HL-60/S4 treated with retinoic acid at 250 ng/mL for 4 days and 3 days (cell line): ENCODE measurements around the gene NF2.

Source experiments
- in situ Hi-C: fragments of 300-500 bp; cut with MboI; formaldehyde crosslinking; loops from 2 replicates; pipeline ENCODE4 v1.7.0; 2022; ENCODE audit warnings: low sequenced_read_pairs

NF2 gene

DNA sequence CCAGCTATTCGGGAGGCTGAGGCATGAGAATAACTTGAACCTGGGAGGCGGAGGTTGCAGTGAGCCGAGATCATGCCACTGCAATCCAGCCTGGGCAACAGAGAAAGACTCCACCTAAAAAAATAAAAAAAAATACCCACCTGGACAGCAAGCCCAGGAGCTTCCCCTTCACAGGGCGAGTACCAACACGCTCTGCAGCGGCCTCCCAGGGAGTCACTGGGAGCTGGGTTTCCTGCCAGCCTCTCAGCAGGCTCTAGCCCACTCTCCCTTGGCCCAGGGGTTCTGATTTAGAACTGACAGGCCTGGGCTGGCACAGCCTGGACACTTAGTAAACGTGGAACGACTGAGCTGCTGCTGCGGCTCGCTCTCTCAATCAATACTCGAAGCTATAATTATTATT, 114.4 kb downstream of the NF2 start:
- in situ Hi-C loops = loop anchor here (25.0 kb wide), 1 partner anchor 95 kb away; no protein-coding TSS in a partner anchor

DNA sequence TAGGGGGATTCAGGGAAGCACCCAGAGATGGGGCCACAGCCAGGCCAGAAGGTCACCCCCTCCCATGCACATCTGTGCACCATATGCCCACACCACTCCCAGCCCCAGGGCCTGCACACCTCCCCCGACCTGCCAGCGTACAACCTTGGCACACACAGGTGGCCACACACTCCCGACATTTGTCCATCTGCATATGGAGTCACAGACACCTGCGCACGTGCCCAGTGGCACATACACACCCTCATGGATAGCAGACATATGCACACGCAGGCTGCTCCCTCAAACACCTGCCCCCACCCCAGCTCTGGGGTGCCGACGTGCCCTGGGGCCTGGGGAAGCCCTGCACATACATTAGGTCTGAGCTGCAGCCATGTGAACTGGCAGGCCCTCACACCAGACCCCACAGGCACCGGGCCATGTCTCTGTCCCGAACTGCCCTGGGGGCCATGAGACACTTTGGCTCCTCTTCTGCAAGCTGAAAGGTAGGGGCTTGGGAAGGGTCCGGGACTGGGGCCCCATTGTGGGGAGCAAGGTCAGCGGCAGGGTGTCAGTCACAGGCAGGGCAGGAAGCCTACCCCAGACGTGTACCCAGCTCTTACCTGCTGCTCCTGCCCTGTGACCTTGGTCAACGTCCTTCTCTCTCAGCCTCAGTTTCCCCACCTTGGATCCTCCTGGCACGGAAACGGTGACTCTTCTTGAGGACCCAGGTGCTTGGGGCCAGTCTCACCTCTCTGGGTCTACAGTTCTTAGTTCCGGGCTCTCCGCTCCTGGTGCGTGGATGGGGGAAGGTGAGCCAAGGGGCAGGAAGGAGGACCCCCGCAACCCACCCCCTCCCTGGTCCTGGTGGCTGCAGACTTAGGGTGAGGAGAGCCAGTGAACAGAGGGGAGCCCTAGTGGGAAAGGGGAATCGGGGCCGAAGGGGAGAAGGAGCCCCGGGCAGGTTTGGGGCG, 115.8 kb downstream of the NF2 start:
- in situ Hi-C loops = loop anchor here (25.0 kb wide), 1 partner anchor 93 kb away; no protein-coding TSS in a partner anchor

DNA sequence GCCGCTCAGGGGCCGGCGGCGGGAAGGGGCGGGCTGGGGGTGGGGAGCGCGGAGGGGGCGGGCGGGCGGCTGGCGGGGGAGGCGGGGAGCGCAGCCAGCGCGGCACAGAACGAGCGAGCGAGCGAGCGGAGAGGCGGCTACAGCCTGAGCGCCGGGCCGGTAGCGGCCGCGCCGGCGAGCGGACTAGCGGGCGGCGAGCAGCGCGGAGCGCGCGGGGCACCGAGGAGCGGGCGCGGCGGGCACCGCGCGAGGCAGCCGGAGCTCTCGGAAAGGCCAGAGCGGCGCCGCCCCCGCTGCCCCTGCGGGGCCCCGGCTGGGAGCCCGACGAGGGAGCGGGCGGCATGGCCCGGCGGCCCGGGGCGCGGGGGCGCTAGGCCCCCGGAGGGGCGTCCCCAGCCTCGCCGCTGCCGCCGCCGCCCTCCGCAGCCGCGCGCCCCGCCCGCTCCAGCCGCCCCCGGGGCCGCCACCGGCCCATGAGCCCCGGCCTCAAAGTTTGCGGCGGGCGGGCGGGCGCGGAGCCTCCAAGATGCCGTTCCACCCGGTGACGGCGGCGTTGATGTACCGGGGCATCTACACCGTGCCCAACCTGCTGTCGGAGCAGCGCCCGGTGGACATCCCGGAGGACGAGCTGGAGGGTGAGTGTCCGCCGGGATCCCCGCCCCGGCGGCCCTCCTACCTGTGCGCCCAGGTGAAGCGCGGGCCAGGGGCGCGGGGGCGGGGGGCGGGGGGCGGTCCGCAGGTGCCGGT, 116.6 kb downstream of the NF2 start, which contains the start of gene CABP7:
Gene CABP7, plus strand, starts transcription at position 105 of the 747 bp plus-strand sequence. Its CDS starts 422 bp downstream, at position 527.
- in situ Hi-C loops = loop anchor here (25.0 kb wide), 1 partner anchor 92 kb away; no protein-coding TSS in a partner anchor

DNA sequence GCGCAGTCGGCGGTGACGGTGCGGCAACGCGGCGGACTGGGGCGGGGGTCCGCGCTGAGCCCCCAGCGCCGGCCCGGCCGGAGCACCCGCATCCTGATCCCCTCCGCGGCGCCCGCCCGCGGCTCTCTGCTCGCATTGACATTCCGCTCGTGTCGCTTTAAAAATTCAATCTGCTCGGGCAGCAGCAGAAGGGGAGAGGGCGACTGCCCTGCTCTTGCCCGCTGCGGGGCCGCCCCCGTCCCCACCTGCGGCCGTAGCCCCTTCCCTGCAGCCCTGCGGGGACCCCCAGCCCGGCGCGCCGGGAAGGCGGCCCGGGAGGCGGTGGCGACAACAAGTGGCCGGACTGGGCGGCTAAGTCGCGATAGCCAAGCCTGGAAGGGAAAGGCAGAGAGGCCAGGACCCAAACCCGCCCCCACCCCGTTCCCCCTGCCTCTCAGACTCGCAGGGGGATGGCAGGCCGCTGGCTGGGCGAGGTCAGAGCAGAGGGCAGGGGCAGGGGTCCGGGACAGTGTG, 117.4 kb downstream of the NF2 start:
- in situ Hi-C loops = loop anchor here (25.0 kb wide), 1 partner anchor 91 kb away; no protein-coding TSS in a partner anchor

DNA sequence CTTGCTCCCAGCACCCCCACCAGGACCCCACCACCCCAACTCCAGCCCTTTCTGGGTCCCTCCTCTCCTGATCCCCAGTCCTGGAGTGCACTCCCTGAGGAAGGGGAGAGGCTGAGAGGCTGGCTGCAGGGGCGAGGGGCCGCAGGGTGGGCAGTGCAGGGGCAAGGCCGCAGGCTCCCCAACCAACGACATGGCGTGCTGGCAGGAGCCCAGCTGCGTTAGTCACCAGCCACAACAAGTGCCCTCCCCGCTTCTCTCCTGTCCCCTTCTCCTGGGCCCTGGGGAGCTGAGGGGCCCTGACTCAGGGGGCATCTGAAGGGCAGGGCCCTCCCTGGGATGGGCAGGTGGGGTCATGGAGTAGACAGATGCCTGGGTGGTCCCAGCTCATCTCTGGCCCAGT, 118.7 kb downstream of the NF2 start:
- in situ Hi-C loops = loop anchor here (25.0 kb wide), 1 partner anchor 90 kb away; no protein-coding TSS in a partner anchor

DNA sequence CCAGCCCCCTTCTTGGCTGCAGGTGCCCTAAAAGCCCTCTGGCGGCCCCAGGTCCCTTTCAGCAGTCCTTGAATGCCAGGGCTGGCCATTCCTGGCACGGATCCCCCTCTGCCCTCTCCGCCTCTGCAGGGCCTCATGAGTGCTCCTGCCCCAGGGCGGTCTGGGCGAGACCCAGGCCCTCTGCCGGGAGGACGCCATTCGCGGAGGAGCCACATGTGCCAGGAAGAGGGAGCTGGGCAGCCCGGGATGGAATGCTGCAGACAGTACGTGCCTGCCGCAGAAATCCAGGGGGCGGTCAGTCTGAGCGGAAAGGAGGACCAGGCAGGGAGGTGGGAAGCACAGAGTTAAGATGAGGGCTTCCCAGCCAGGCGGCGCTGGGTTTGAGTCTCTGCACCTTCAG, 119.2 kb downstream of the NF2 start:
- in situ Hi-C loops = loop anchor here (25.0 kb wide), 1 partner anchor 90 kb away; no protein-coding TSS in a partner anchor

DNA sequence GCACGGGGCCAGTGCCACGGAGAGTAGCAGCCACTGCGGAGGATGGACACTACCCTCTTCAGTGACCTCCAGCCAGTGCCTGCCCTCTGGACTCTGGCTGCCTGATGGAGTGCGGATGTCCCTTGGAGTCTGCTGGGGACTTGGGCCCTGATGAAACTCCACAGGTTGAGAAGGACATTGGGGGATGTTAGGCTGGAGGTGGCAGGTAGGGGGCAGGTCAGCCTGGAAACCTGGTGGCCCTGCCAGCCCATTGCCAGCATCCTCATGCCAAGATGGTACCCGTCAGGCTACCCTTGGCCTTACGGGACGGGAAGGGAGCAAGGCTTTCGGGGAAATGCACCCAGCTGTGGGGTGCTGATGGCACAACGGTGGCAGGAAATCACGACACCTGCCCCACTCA, 120.3 kb downstream of the NF2 start:
- in situ Hi-C loops = loop anchor here (25.0 kb wide), 1 partner anchor 89 kb away; no protein-coding TSS in a partner anchor

DNA sequence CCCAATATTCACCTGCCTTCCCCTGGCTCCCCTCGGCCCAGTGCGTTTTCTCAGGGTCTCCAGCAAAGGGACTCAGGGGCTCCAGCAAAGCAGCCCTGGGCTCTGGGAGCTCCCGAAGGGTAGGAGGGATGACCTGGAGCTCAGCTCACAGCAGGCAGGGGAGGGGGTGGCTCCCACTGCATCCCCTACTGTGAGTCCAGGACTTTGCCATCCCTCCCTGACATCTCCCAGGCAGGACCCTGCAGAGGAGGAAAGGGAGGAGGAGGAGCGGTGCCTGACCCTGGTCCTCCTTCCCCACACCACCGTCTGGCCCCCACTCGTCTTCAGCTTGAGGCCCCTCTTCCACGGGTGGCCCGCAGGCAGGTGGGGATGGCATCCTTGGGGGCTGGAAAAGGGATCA, 121.4 kb downstream of the NF2 start:
- in situ Hi-C loops = loop anchor here (25.0 kb wide), 1 partner anchor 87 kb away; no protein-coding TSS in a partner anchor

DNA sequence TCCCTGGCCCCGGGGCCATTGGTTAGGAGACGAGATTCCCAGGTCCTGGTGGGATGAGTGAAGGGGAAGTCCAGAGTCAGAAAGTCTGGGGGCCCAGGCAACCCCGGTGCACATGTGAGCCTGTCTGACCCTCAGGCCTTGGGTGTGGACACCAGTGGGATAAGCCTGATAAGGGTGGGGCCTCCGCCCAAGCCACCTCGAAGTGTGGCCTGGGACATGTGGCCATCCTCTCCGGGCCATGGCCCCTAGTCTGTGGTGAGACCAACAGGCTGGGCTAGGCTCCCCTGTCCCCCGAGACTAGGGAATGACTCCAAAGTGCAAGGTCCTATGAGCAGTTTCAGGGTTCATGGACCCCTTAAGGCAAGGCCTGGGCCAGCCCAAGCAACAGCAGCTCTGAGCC, 122.7 kb downstream of the NF2 start:
- in situ Hi-C loops = no loop called here

DNA sequence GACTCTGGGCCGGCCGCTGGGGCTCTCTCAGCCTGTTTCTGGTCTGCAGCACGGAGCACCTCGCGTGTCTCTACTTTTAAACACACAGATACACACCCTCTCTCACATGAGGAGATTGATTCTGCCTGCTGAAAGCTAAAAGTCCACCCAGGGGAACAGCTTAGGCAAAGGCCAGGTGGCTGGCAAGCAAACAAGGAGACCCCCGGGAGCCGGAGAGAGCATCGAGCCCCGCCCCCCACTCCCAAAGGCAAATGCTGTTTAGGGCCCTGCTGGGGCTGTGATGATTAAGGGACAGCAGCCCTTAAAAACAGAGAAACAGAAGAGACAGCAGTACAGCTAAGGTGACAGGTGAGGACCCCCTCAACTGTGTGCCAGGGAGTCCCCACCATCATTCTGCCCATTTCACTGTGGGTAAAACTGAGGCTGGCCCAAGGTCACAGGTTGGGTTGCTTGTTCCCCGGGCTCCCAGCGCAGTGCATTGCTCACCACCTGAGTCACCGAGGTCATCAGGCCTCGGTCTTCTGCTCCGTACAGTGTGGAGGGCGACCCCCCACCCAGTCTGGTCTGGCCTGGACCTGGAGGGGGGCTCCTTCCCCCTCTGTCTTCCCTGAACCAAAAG, 123.2 kb downstream of the NF2 start:
- in situ Hi-C loops = no loop called here

DNA sequence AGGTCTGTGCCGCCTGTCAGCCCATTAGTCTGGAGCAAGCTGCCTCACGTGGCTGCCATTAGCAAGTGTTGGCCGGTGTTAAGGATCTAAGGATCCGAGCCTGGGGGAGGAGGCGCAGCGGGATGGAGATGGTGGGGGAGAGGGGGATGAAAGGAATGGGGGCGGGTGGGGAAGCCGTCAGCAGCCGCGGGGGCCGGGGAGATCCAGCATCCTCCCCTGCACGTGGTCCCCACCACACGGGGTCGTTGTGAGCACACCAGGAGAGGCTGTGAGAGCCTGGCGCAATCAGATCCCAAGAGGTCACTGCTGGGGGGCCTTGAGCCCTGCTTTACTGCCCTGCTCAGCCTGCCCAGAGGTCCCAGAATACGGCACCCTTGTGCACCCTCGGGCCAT, 123.7 kb downstream of the NF2 start:
- in situ Hi-C loops = no loop called here

DNA sequence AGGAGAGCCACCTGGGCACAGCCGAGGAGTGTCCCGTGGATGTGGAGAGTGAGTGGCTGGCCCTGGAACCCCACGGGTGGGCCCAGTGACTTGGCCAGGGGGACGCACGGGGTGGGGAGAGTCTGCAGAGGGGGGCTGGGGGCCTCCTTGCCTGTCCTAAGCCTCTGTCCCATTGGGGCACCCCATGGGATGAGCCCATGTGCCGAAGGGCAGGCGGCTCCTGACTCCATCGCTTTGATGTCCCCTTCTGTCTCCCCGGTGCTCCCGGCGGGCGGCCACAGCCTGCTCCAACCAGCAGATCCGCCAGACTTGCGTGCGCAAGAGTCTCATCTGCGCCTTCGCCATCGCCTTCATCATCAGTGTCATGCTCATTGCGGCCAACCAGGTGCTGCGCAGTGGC, 125.7 kb downstream of the NF2 start:
- in situ Hi-C loops = no loop called here

DNA sequence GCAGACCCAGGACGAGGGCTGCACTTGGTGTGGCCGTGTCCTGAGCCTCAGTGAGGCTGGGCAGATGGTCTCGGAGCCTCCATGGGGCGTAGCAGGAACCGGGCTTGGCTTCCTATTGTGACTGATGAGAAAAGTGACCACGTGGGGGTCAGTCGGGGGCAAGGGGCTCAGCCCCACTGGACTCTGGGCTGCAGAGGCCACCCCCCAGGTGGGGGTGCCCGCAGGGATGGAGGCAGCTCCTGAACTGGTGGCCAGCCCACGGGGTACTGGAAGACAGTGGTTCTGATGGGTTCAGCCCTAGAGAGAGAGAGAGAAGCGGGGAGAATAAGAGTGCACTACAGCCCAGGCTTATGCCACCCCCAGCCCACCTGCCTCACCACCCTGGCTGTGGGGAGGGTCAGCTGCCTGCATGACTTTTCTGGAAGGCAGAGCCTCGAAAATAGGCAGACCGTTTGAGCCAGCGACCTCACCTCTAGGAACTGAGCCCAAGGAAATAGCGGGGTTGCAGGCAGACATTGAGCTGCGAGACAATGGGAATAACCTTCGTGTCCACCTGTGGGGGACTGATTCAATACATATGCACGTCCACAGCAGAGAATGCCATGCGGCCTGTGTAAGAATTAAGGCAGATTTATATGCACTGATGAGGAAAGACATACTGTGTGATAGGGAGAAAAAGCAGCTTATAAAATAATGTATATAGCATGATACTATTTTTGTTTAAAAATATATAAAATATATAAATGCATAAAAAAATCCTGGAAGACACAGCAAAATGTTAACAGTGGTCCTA, 127.8 kb downstream of the NF2 start:
- in situ Hi-C loops = no loop called here

DNA sequence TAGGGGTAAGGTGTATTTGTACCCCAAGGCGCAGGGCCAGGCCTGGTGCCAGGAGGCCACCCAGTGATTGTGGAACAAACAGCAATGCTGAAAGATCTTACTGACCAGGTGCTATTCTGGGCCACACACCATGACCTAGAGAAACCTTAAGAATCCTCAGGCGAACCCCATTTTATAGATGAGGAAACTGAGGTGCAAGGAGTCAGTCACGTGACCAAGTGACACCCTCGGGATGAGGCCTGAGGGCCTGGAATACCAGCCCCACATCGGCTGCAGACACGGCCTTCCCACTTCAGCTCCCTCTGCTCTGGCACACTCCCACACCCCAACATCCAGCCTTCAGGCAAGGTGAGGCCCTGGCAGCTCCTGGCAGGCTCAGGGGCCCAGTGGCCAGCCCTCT, 129.4 kb downstream of the NF2 start:
- in situ Hi-C loops = no loop called here

DNA sequence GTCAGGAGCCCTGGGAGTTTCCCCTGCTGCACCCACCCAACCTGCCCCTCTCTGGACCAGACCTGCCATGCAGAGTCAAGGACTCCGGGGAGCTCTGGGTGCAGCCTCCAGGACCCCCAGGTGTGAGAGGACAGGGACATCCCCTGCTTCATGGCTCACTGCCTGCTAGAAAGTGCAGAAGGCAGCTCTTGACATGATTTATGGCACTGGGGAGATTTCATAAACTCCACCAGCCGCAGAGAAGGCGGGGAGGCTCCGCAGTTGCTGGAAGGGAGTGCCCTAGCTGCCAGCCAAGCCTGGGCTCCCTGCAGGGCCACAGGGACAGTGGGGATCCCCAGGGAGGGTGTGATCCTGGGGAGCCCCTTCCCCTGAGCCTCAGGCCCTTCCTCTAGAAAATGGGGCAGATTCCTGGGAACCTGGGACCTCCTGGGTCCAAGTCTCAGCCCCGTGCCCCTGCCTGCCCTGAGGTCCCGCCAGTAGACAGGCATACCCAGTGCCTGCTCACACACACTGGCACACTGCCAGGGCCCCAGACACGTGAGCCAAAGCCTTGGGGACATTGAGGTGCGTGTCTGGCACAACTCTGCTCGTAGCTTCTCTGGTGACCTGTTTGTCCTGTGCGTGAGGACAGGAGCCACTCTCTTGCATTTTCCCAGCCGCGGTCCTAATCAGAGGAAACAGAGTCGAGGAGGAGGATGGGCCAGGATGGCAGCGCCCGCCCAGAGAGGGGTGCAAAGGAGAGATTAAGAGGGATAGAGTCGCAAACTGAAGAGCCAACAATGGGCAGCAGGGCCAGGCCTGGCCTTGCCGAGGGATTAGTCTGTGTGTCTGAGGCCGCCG, 130.1 kb downstream of the NF2 start:
- in situ Hi-C loops = no loop called here

DNA sequence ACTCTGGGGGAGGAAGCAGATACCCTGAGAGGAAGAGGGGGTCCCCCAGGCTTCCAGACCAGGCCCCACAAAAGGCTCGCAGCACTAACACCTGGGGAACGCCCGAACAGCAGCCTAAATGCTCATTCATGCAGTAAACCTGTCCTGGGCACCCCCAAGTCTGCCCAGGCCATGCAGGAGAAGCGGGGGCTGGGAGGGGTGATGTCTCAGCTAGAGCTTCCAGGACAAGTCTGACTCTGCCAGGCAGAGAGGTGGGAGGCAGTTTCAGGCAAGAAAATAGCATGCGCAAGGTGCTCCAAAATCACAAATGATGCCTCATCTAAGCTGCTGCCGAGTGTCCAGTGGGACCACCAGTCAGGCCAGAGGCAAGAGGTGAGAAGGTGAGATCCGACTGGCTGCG, 131.0 kb downstream of the NF2 start:
- in situ Hi-C loops = no loop called here

DNA sequence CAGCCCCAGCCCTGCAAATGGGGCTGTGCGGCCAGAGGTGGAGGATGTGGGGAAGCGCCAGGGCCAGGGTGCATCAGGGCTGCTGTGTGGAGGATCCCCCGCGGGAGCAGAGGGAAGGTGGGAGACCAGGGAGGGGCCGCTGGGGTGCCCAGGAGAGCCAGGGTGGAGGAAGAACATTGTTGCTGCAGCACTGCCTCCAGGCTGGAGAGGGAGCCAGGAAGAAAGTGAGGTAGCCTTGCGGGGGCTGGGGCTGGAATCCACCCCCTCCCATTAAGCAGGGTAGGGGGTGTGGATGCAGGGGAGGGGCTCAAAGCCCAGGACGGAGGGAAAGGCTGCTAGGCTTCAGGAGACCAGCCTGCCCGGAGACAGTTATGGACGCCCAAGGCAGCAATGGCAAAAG, 131.4 kb downstream of the NF2 start:
- in situ Hi-C loops = no loop called here

DNA sequence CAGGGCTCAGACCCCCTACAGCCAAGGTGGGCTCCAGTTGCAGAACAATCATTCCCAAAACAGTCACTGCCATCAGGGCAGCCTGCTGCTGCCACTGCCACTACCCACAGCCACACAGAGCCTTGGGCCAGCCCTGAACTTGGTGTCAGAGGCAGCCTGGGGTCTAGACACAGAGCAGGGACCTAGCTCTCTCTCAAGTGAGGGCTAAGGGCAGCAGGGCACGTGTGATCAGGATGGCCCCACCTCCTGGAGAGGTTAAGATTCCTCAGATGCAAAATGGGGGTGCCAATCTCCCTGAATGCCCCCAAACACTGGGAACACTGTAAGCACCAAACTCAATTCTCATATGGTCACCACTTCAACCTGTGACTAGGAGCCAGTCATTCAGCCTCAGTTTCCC, 132.0 kb downstream of the NF2 start:
- in situ Hi-C loops = no loop called here
